ENCODE data around the gene GTPBP8.

DNA sequence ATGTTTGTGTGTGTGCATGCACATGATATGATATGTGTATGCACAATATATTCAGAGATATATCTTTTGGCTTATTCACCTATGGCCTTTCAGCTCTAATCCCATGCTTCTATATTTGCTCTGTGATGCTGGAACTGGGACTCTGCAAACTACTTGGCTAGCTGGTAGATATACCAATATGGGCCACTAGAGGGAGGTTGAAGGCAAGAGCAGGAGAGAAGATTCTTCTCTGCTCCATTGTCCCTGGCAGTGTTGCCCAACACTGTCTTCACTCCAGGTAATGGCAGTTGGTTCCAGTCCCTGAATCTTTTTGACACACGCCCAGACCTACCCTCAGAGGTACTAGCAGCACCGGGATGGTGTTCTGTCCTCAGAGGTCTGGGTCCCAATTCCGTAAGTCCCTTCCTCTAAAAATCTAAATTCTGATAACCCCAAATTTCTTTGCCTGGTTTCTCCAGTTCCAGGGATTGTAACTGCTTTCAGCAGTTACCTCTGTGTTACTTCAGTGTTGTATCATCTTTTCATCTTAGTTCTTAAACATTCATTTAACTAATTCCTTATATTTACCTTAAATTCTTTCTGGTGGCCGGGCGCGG, 44.7 kb downstream of the GTPBP8 start:
- TF ChIP-seq, protein P1, sequence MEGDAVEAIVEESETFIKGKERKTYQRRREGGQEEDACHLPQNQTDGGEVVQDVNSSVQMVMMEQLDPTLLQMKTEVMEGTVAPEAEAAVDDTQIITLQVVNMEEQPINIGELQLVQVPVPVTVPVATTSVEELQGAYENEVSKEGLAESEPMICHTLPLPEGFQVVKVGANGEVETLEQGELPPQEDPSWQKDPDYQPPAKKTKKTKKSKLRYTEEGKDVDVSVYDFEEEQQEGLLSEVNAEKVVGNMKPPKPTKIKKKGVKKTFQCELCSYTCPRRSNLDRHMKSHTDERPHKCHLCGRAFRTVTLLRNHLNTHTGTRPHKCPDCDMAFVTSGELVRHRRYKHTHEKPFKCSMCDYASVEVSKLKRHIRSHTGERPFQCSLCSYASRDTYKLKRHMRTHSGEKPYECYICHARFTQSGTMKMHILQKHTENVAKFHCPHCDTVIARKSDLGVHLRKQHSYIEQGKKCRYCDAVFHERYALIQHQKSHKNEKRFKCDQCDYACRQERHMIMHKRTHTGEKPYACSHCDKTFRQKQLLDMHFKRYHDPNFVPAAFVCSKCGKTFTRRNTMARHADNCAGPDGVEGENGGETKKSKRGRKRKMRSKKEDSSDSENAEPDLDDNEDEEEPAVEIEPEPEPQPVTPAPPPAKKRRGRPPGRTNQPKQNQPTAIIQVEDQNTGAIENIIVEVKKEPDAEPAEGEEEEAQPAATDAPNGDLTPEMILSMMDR (IDR thresholded peaks at IDR 0.05) = peak in 3 of 4 experiments; percentile 40 to 61 (median 57)
- TF ChIP-seq POLR2A (IDR thresholded peaks at IDR 0.05) (no peak), POLR2AphosphoS5 (IDR thresholded peaks at IDR 0.05) (no peak)

Data from prostate gland (tissue), 2 donors.